Neuron (in vitro differentiated cells): ENCODE measurements around the gene STIP1.

ENCODE experiments used
- H2AFZ ChIP-seq: one replicate; pipeline ENCODE4 v1.6.1; 2013; ENCODE audit warnings: low read depth, mild to moderate bottlenecking, inconsistent platforms, low read length, moderate library complexity
- H3K27me3 ChIP-seq: one replicate; pipeline ENCODE4 v1.6.1; 2013; ENCODE audit warnings: low read length; ENCODE audit not compliant: insufficient read depth
- H3K36me3 ChIP-seq: one replicate; pipeline ENCODE4 v1.6.1; 2013; ENCODE audit warnings: low read length; ENCODE audit not compliant: insufficient read depth
- H3K4me1 ChIP-seq: one replicate; pipeline ENCODE4 v1.6.1; 2013; ENCODE audit warnings: low read length; ENCODE audit not compliant: insufficient read depth
- H3K4me3 ChIP-seq: 2 replicates; pipeline ENCODE4 v1.5.1; 2013; ENCODE audit warnings: mild to moderate bottlenecking, low read length, moderate library complexity
- H3K9me3 ChIP-seq: one replicate; pipeline ENCODE4 v1.6.1; 2013; ENCODE audit warnings: low read length

Gene STIP1

DNA sequence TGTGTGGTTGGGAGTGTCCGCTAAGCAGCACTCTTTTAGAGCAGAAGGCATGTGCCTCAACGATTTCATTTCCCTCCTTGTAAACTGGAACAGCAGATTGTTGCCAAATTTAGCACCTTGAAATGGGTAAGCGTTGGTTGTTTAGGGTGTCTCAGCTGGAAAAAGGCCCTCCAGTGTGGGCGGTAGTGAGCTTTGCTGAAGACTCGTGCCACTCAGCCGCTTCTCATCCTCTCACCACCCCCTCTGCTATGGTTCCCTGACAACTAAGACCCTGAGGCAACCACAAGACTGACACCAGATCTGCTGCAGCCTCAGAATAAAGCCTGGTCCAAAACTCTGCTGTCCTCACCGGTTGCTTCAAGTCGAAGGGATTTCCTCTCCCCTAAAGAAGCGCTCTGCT is 10.7 kb downstream of the STIP1 start:
- peaks cover 84% of the 10 kb centered on the region for H3K36me3 ChIP-seq

DNA sequence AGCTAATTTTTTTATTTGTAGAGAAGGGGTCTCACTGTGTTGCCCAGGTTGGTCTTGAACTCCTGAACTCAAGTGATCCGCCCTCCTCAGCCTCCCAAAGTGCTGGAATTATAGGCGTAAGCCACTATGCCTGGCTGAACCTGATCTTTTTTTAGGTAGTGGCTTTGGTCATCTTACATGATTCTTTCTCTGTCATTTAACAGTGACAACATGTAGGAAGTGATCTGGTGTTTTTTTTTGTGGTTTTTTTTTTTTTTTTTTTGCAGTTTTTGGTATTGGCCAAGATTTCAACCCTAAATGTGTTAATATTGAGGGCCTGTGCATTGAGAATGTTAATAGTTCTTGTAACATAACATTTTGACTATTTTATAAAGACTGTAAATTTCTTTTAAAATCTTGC is 12.5 kb downstream of the STIP1 start:
- Histone ChIP-seq H2AFZ (no peak overlapping the region), H3K4me1 (no peaks in the 10 kb centered on the region), H3K27me3 (no peaks in the 10 kb centered on the region), H3K9me3 (no peaks in the 10 kb centered on the region), H3K4me3 (no peak overlapping the region), H3K36me3 (peaks cover 87% of the 10 kb centered on the region)

More for the DNA sequence above, 10.7 kb downstream of the STIP1 start:
- no peak overlapping the region for H3K4me3 ChIP-seq
- H3K9me3 ChIP-seq = no peaks in the 10 kb centered on the region
- no peak overlapping the region for H2AFZ ChIP-seq
- H3K27me3 ChIP-seq = no peaks in the 10 kb centered on the region
- no peaks in the 10 kb centered on the region for H3K4me1 ChIP-seq

DNA sequence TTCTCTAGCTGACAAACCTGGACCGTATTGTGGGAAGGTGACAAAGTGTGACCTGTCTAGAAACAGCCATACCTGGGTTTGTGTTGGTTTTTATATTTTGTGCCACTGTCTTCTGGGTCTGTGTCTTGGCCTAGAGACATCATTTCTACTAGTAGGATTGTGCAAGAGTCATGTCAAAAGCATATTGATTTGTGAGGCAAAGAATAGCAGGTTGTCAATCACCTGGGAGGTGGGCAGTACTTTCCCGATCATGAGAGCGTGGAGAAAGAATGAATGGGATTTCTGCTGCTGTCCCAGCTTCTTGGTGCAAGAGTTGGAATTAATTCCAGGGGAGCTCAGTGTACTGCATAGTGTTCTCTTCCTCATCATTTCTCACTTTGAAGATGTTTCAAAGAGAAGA is 15.6 kb downstream of the STIP1 start:
- Histone ChIP-seq H3K9me3 (no peaks in the 10 kb centered on the region), H3K4me3 (no peak overlapping the region), H3K4me1 (no peaks in the 10 kb centered on the region), H3K36me3 (peaks cover 78% of the 10 kb centered on the region), H2AFZ (no peak overlapping the region), H3K27me3 (no peaks in the 10 kb centered on the region)

DNA sequence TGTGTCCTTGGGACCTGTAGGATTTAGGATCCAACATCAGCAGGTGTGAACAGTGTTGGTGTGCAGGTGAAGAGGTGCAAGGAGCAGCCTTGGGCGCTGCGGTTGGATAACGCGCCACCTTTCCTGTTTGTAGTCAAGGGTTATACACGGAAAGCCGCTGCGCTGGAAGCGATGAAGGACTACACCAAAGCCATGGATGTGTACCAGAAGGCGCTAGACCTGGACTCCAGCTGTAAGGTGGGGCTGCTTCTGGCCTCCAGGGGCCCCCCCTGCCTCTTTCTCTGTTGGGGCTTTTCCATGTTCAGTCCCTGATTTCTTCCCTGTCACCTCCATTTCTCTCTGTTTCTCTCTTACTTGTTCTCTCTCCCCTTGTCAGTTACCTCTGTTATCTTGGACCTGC is 17.0 kb downstream of the STIP1 start:
- H3K4me1 ChIP-seq = peaks cover 3% of the 10 kb centered on the region
- H3K27me3 ChIP-seq = no peaks in the 10 kb centered on the region
- H3K36me3 ChIP-seq = peaks cover 66% of the 10 kb centered on the region
- H3K9me3 ChIP-seq = no peaks in the 10 kb centered on the region
- H3K4me3 ChIP-seq = no peak overlapping the region
- H2AFZ ChIP-seq = no peak overlapping the region

DNA sequence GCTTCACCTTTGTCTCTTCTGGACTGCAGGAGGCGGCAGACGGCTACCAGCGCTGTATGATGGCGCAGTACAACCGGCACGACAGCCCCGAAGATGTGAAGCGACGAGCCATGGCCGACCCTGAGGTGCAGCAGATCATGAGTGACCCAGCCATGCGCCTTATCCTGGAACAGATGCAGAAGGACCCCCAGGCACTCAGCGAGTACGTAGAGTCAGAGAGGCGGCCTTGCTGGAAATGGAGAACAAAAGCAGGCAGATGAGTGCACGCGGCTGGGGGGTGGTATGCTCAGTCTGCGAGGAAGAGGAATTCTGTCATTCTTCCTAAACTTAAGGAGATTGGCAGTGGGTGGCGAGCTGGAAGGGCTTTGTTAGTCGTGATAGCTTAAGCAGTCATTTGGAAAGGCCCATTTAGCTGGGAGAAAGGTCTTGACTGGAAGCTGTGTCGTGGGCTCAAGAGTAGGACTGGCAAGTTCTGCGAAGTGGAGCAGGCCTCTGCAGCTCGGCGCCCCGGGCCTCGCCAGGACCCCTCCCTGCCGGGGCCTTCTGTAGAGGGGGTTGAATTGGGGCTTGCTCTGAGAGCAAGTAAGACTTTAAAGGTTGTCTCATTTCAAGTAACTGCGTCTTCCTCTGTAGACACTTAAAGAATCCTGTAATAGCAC is 17.6 kb downstream of the STIP1 start:
- H2AFZ ChIP-seq = no peak overlapping the region
- H3K36me3 ChIP-seq = peaks cover 60% of the 10 kb centered on the region
- no peak overlapping the region for H3K4me3 ChIP-seq
- no peaks in the 10 kb centered on the region for H3K9me3 ChIP-seq
- H3K27me3 ChIP-seq = no peaks in the 10 kb centered on the region
- peaks cover 3% of the 10 kb centered on the region for H3K4me1 ChIP-seq

DNA sequence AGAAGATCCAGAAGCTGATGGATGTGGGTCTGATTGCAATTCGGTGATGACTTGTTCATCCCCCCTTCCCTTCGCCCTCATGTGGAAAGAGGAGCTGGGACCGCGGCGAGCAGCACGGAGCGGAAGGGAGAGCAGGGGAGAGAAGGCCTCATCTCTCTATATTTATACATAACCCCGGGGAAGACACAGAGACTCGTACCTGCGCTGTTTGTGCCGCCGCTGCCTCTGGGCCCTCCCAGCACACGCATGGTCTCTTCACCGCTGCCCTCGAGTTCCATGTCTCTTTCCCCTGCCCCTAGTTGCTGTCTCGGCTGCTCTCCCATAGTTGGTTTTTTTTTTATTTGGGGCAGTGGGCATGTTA is 18.1 kb downstream of the STIP1 start:
- Histone ChIP-seq H3K27me3 (no peaks in the 10 kb centered on the region), H3K4me1 (peaks cover 3% of the 10 kb centered on the region), H3K9me3 (no peaks in the 10 kb centered on the region), H3K36me3 (peaks cover 59% of the 10 kb centered on the region), H3K4me3 (no peak overlapping the region), H2AFZ (no peak overlapping the region)

DNA sequence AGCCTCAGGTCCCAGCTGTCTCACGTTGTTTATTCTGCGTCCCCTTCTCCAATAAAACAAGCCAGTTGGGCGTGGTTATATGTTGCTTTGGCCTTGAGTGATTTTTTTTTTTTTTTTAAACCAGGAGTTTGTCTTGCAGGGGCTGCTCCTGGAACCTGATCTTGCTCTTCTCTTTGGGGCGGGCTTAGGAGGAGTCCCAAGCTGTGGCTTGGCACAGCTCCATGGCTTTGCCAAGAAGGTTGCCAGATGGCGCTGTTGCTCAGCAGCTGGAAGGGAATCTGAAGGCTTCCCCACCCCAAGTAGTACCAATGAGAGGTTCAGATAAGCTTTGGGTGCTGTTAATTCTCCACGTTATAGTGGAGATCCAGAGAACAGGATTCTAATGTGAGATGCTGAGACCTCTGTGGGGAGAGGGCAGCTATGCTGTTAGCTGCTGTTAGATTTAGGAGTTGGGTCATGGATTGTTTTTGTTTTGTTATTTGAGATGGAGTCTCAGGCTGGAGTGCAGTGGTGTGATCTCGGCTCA is 18.6 kb downstream of the STIP1 start:
- Histone ChIP-seq H3K9me3 (no peaks in the 10 kb centered on the region), H3K27me3 (no peaks in the 10 kb centered on the region), H3K36me3 (peaks cover 59% of the 10 kb centered on the region), H3K4me3 (no peak overlapping the region), H2AFZ (no peak overlapping the region), H3K4me1 (peaks cover 3% of the 10 kb centered on the region)

DNA sequence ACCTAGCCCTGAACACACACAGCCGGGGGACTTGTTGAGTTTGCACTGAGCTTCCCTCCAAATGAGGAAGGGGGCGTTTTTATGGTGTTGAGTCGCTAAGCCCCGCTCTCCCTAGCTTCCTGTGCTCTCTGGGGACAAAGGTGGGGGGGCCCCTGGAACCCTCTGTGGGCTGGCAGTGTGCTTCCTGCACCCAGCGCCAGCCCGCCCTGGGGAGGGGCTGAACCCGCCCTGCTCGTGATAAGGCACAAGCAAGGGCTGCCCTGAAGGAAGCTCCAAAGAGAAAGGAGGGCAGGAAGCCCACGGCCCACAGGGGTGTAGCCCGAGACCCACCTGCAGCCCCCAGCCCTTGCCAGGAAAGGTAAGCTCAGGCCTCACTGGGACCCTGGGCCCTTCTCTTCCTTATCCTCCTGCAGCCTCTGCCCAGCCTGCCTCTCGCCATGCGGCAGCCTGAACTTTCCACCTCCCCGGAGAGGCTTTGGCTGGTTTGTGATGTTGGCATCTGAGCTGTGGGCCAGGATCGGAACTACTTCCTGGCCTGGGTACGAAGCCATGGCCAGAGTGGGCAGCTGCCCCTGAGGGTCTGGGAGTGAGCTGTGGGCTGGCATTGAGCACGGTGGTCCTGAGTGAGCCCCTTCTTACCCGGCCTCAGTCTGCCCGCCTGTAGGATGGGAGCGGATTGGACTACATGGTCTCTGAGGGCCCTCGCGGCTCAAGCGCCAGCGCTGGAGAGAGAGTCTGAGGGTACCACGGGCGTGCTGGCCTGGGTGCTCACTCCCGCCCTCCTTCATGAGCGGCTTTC is 20.7 kb downstream of the STIP1 start, which contains the start of gene FERMT3:
Gene FERMT3 (plus strand): TSS at position 265 of the 799 bp plus-strand sequence. CDS start 644 bp downstream, outside the sequence.
- Histone ChIP-seq H3K27me3 (no peaks in the 10 kb centered on the region), H2AFZ (no peak within 1 kb of the TSS), H3K4me3 (no peak within 1 kb of the TSS), H3K36me3 (peaks cover 39% of the 10 kb centered on the region), H3K4me1 (peaks cover 3% of the 10 kb centered on the region), H3K9me3 (no peaks in the 10 kb centered on the region)

DNA sequence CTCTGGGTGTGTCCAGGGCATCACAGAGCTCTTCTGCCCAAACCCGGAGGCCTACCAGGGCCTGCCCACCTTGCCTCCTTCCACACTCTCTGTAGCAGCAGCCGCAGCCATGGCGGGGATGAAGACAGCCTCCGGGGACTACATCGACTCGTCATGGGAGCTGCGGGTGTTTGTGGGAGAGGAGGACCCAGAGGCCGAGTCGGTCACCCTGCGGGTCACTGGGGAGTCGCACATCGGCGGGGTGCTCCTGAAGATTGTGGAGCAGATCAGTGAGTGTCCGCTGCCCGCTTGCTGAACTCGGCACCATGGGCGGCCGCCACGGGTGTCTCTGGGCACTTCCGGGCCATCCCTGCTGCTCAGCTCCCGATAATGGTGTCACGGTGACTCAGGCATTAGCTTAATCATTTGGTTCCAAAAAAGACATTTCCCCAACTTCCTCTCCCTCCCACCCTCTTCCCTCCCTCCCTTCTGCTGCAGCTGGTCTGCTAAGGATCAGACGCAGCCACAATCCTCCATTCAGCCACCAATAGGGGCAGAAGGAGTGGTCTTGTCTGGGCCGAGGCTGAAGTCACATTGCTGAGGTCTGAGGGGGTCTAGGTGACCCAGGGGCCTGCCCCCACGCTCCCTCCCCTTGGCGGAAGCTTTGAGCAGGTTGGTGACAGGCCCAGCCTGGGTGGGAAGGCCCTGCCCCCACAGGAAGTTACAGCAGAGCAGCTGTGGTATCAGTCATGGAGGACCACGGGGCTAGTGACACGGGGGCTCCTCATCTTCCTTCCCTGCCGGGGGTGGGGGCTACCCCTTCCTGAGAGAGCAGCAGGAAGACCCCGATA is 21.5 kb downstream of the STIP1 start:
- no peaks in the 10 kb centered on the region for H3K9me3 ChIP-seq
- H3K36me3 ChIP-seq = peaks cover 33% of the 10 kb centered on the region
- no peaks in the 10 kb centered on the region for H3K27me3 ChIP-seq
- peaks cover 3% of the 10 kb centered on the region for H3K4me1 ChIP-seq
- no peak overlapping the region for H2AFZ ChIP-seq
- H3K4me3 ChIP-seq = no peak overlapping the region

DNA sequence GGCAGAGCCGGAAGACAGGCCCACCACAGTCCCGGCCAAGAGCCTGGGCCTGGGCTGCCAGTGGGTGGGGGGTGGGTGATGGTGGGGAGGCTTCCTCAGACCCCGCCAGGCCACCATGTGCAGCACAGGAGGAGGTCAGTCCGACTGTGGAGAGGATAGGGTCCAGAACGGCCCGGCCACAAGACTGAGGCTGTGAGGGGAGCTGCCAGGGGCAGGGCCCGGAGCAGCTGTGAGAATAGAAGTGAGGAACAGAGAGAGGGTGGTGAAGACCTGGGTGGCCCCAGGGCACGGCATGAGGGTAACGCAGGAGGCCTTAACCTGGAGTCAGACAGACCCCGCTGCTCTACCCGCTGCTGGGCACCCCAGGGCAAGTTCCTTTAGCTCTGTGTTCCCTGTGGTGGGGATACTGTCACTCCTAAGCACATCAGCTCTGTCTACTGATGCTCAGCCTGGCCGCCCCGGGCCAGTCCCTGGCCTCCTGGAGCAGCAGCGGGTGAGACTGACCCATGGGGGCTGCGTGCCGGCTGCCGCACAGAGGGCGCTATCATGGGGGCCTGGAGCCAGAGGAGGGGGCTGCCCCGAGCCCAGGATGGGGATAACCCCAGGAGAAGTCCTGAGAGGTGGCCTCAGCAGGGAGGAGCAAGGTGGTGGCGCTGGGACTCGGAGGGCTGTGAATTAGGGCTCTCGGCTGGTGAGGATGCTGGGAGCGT is 22.3 kb downstream of the STIP1 start:
- Histone ChIP-seq H2AFZ (no peak overlapping the region), H3K36me3 (peaks cover 26% of the 10 kb centered on the region), H3K9me3 (no peaks in the 10 kb centered on the region), H3K27me3 (no peaks in the 10 kb centered on the region), H3K4me3 (no peak overlapping the region), H3K4me1 (peaks cover 3% of the 10 kb centered on the region)

DNA sequence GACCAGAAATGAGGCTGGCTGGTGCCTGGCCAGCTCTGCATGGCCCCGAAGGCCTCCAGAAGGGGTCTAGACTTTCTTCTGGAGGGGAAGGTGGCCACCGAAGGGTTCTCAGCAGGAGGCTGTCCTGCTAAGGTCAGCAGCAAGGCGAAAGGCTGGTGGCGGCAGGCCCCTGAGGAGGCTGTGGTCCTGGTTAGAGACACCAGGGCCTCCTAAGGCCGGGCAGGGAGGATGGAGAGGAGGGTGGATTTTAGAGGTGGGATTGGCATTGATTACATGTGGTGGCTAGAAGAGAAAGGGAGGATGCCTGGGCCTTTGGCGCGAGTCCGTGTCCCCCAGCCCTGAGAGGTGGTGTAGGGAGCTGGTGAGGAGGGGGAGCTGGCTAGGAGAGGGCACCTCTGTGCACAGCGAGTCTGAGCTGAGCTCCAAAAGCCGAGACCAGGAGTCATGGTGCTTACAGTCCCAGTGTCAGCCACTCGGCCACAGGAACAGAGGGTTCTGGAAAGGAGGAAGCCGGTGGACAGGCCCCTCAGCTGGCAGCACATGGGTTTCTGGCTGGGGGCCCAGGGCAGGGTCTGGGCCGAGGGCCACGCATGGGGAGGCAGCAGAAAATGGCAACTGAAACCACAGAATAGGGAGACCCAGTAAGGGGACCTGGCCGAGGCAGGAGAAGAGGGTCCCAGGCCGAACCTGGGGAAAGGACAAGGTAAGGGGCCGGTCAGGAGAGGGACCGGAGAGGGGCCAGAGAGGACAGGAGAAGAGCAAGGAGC is 23.0 kb downstream of the STIP1 start:
- Histone ChIP-seq H3K4me1 (peaks cover 3% of the 10 kb centered on the region), H3K4me3 (no peak overlapping the region), H3K9me3 (no peaks in the 10 kb centered on the region), H3K36me3 (peaks cover 18% of the 10 kb centered on the region), H2AFZ (no peak overlapping the region), H3K27me3 (no peaks in the 10 kb centered on the region)

DNA sequence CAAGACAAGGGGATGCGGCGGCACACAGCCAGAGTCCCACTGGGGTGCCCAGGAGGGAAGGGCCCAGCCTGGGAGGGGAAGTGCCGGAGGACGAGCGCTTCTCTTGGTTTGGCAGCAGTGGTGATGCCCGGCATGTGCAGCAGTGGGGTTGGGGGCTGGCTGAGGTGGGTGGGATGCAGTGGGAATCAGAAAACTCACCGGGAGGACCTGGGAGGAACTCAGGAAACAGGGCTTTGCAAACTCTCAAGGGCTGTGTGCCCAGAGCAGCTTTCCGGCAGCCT is 23.5 kb downstream of the STIP1 start:
- no peak overlapping the region for H2AFZ ChIP-seq
- H3K36me3 ChIP-seq = peaks cover 16% of the 10 kb centered on the region
- no peaks in the 10 kb centered on the region for H3K9me3 ChIP-seq
- H3K4me3 ChIP-seq = no peak overlapping the region
- peaks cover 3% of the 10 kb centered on the region for H3K4me1 ChIP-seq
- no peaks in the 10 kb centered on the region for H3K27me3 ChIP-seq
